SKM-1 (cell line): ENCODE measurements around the gene CCDC152.

Source experiments
- DNase-seq: peaks from one replicate; lab custom pipeline; 2025; ENCODE audit not compliant: unreplicated experiment; lab: John Stamatoyannopoulos, UW

Gene CCDC152

DNA sequence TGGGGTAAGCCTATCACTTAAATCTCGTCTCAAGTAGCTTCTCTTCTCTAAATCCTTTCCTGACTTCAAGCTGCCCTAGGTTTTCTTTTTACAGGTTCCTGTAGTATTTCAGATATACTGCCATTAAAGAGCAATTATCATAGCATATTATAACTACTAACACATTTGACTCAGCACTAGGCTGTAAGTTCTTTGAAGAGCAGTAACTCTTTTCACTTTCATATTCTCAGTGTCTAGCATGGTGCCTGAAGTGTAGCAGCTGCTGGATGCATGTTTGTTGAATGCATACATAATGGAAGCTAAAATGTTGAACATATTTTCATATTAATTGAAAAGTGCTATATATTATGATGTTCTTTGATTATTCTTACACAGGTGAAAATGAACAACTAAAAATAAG is 22.5 kb downstream of the CCDC152 start:
- DNase-seq: no peak

DNA sequence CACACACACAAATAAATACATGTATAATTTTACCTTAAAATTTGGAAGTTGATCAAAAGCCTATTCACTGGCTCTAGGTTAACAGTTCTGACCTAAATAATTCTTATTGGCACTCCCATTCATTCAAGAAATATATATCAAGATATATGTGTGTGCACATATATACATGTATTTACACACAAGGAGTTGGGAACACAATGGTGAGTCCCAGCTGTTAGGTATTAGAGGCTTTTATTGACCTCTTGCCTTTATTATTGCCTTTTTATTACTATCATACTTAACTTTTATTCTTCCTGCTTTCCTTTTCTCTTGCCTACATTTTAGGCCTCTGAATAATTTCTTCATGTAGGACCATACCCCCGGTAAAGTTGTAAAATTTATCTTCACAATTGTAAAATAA is 25.0 kb downstream of the CCDC152 start:
- no peak for DNase-seq

DNA sequence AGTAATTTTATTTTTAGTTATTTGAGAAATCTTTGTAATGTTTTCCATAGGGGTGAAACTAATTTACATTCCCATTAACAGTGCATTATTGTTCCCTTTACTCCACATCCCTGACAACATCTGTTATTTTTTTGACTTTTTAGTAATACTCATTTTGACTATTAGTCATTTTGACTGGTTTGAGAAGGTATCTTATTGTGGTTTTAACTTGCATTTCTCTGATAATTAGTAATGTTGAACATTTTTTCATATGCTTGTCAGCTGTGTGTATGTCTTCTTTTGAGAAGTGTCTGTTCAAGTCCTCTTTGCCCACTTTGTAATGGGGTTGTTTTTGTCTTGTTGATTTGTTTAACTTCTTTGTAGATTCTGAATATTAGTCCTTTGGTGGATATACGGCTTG is 27.5 kb downstream of the CCDC152 start:
- no peak for DNase-seq

DNA sequence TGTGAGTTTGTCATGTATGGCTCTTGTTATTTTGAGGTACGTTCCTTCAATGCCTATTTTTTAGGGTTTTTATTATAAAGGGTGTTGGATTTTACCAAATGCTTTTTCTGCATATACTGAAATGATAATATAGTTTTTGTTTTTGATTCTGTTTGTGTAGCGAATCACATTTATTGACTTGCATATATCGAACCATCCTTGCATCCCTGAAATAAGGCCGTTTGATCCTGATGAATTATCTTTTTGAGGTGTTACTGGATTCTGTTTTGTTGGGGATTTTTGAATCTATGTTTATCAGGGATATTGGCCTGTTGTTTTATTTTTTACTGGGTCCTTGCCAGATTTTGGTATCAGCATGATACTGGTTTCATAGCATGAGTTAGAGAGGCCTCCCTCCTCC is 29.1 kb downstream of the CCDC152 start:
- no peak for DNase-seq

DNA sequence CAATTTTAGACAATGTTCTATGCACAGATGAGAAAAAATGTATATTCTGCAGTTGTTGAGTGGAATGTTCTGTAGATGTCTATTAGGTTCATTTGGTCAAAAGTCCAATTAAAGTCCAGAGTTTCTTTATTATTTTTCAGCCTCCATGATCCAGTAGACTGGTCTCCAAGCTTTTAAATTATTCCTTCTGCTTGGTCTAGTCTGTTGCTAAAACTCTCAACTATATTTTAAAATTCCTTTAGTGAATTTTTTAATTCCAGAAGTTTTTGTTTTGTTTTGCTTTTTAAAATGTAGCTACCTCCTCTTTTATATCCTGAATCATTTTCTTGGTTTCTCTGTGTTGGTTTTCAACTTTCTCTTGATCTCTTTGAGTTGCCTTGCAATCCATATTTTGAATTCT is 30.5 kb downstream of the CCDC152 start:
- DNase-seq: no peak

DNA sequence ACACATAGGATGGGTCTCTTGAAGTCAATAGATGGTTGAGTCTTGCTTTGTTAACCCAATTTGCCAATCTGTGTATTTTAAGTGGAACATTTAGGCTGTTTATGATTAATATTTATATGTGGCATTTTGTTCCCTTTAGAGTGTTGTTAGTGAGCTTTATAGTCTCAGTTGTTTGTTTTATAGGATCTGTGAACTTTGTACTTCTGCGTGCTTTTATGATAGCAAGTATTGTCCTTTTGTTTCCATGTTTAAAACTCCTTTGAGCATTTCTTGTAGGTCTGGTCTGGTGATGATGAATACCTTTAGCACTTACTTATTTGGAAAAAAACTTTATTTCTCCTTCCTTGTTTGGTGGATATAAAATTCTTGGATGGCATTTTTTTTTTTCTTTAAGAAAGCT is 31.2 kb downstream of the CCDC152 start:
- no peak for DNase-seq

DNA sequence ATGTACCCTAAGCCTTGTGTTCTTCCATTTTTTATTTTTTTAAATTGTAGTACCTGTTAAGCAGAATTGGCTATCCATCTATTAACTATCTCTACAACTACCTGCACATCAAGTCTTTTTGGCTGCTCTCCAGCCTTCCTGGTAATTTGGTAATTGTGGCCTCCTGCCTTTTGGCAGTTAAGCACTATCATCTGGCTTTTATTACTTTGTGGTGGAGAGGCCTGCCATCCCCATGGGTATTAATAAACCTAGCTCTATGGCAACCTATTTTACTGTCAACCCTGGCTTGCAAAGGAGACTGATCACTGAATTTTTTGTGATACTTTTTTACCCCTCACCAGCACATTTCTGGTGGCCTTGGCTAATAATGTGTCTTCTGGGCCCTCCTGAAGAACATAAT is 34.5 kb downstream of the CCDC152 start:
- DNase-seq: no peak

DNA sequence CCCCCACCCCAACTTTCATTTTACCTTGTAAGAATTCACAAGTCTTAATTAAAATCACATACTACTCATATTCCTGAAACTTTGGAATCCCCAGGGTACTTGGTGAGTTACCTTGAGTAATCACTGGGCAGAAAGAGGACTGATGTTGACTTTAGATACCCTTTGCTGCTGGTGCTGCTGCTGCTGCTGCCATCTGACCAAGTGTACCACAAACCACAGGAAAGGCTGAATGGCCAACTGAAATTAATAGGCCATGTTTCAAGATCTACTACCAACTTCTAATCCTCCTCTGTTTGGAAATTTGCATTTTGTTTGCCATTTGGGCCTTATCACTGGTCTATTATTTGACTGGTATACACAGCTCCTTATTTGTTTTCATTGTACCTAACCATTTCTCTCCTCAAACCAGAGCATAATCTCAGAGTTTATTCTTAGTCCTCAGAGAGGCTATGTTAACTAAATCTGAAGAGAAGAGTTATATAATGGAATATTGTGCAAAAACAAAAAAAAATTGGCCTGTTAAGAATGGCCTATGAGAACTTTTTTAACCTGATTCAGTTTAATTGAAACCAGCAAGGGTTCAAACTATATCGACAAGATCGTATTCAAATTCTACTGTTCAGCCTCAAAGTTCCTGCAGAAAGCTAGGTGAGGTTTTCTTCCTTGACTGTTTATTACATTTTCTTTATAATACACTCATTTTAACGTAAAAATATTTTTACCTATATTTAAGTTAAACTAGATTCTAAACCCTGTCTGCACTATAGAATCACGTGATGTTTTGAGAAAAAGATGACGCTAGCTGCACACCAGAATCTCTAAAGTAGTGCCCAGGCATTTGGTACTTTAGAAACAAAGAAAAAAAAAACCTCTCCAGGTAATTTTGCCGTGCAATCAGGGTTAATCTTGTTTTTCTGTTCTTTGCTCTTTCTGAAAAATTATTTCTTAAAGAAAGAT is 41.9 kb downstream of the CCDC152 start:
- DNase-seq: no peak

DNA sequence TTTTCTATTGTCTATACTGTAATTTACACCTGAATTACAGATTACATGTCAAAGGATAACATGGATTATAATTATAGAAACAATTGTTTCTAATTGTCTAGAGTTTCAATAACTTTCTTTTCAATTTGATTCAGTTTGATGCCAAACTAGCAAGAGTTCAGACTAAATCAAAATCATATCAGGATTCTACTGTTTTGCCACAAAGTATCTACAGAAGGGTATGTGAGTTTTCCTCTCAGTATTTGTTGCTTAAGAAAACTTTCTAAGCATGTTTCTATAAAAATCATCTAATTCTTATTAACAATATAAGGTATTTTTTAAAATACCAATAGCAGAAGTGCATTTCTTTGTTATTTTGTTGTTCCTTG is 42.6 kb downstream of the CCDC152 start:
- DNase-seq: no peak

DNA sequence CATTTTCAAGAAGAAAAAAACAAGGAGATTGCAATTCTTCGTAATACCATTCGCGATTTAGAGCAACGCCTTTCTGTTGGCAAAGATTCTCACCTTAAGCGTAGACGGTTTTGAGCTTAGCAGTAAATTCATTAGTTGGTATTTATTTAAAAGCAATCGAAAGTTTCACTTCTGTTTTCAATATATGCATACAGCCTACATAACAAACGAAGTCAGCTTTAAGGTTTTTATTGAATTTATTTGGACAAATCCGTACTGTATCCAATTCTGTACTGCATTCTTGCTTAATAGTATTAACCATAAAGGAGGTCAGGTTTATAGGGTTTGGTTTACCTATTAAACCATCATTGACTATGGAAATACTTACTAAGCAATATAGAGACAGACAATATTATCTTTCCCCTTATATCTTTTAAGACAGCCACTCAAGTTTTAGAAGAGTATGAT is 43.1 kb downstream of the CCDC152 start:
- no peak for DNase-seq

DNA sequence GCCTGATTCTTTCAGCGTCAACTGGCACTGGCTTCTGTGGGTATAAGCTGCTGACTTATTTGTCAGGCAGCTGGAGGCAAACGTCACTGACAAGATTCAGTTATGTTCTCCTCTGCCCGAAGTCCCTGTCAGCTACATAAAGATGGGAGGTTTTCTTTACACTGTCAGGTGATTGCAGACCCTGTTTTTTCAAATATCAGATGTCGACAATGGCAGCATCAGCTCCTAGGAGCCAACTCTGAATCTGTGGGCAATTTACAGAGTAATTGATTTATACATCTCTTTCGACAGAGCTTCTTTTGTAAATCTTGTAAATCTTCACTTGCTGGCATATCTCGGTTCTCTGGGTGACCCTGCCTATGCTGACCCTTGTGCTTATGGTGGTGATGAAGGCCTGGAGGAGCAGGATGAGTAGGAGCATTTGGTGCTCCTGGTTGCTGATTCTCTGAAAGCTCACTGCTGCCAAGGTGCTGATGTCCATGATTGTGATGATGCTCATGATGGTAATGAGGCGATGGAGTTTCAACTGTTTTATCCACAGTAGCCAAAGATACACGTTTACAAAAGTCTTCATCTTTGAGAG is 44.2 kb downstream of the CCDC152 start:
- no peak for DNase-seq

DNA sequence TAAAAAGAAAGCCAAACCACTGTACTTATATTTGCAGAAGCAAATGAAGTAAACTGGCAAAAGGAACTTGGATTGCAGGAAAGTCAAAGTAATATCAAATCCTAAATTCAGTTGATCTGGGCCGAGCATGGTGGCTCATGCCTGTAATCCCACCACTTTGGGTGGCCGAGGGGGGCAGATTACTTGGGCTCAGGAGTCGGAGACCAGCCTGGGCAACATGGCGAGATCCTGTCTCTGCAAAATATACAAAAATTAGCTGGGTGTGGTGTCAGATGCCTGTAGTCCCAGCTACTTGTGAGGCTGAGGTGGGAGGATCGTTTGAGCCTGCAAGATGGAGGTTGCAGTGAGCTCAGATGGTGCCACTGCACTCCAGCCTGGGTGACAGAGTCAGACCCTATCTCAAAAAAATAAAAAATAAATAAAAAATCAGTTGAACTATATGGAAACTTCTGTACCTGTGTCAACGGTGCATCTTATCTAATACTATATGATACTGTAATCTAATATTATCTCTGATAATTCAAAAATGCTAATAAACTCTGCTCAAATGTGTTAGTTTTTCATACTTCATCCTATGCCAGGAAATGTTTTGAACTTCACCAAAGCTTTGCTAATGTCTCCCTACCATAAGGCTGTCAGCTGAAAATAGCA is 45.0 kb downstream of the CCDC152 start:
- DNase-seq: no peak

DNA sequence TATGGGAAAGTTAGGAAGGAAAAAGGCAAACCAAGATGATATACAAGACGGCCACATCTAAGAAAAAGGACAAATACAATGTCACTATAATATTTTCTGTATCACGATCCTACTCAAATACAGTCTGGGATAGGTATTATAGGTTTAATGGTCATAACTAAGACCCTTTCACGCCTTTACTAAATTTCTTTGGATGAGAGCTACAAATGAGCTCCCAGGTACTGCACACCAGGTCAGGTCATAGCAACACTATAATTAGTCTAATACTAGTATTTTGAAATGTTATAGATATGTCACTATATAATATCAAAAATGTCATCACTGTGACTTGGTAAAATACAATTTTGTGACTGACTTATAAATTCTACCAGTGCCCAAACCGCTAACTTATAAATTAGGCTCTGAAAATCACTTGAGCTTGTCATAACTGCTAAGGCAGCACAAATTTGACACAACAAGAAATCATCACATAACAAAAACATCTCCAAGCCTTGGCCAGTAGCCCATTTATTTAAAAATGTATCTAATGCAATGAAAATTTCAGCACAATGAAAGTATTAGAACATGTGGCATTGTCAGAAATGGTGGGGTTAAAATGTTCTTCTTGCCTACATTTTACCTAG is 48.2 kb downstream of the CCDC152 start:
- no peak for DNase-seq

DNA sequence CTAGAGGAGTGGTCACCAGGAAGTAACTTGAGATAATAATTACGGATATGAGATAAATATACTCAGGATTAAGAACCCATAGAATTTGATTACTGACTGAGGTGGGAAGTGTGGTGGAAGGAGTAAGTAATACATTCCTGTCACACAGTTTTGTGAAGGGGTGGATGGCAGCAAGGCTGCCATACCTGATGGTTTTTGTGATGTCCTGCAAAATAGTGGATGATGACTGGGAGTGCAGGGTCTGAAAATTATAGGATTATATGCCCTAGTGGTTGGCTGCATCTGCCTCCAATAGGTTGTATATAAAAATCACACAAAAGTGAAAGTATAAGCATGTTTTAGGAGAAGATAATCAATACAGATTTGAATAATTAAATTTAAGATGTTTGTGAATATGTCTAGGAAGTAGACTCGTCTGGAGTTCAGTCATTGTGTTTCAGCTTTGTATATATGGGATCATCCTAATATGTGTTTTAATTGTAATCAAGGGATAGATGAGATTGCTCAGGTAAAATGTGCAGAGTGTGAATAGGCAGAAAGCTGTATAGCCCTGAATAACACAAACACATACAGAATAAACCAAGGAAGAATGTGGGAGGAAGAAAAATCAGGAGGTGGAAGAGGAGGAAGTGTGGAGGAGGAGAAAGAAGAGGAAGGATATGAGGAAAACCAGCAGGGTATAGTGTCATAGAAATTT is 49.5 kb downstream of the CCDC152 start:
- DNase-seq: no peak

DNA sequence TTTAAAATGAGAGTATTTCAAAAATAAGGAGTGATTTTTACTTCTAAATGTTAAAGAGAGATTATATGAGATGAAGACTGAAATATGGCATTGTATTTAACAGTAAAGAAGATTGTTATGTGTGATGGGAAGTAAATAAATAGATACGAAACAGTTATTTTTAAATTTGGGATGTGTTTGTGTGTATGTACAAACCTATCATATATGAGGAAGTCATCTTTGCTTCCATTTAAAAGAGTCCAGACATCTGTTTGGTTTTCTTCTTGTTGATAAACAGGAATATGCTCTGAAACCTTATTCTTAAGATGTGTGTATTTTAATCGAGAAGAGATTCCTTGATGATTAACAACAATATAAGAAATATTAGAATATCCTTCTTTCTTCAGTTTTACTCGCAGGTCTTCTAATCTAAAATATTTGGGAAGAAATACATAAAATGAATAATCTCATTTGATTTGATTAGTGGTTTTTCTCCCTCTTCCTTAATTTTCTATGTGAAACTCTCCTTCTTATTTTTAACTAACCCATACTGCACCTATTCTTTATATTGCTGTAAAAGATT is 50.2 kb downstream of the CCDC152 start:
- DNase-seq: no peak

DNA sequence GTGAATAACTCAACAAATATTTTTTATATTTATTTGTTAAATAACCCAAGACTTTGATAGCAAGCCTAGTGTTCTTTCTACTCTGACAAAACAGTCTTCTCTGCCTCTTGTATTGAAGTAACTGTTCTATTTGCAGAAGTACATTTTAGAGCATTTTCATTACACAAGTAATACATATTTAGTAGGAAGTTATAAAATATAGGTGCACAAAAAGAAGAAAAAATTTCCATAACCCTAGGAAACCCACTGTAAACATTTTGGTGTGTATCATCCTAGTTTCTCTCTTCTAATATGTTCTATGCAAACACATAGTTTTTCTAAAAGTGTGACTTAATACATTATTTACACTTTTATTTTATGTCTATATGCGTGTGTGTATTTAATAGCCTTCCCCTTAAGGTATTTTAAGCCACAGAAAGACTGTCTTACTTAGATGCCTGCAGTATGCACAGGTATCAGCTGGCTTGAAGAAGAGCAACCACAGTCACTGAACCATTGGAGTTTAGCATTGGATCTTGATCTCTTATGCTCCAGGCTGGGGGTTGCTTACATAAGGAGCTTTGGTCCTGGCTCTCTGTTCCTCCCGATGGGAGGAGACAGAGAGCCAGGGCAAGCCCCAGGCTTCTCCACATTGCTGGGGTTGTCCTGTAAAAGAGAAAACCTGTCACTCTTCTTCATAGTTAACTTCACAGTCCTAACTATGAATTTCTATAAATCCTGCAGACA is 51.3 kb downstream of the CCDC152 start:
- DNase-seq: no peak

DNA sequence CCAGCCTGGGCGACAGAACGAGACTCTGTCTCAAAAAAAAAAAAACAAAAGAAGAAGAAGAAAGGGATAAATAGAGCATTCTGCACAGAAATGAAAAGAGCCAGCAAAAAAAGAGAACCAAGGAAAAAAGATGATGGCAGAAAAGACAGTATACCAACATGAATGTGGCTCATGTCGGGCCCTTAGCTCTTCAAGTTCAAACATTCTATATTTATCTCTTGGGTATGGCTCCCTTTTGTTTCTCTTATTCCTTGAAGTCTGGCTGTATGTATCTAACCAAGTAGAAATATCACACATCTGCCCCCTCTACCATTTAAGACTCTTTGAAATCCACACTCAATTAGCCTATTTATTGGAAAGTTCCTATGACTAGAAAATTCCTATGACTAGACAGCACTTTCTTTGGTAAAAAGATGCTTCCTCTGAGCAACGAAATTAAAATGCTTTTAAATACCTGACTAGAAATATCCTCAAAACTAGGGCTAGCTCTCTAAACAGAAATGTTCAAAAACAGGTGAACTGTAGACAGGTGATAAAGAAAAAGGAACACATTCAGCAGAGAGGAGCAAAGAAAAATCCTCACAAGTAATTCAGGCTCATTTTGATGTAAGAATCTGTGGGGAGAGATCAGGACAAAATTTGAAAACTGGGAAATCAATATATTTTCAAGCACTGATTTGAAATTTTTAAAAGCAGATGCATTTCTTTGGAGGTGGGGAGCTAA is 52.4 kb downstream of the CCDC152 start:
- DNase-seq: no peak

DNA sequence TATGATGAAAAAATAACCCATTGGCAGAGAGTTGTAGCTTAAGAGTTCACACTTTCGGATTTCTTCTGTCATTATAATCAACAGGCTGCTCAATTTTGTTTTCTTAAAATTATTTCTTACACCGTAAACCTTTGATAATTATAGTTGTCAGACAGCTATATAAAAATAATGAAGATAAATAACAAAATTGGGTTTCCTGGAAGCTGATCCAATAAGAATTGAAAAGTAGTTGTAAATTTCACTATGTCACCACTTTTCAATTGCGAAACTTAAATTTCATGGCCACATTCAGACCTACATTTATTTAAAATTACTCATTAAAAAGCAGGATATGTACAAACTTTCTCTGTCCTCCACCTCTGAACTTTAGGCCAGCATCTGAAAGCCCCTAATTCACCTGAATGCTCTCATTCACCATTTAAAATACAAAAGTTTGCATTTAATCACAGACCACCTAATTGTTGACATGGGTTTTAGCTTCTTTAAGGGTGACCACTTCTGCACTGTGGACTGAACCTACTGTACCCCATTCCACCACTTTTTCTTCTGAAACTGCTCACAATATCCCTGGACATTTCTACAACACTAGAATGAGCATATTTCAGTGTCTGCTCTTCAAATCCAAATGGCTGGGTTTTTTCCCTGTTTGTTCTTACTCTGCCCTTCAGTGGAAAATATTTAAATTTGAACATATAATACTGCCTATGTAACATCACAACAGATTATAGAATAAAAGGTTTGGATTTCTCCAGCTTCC is 54.4 kb downstream of the CCDC152 start:
- no peak for DNase-seq
